Prostate gland (tissue), 2 donors: ENCODE measurements around the gene ZGPAT. TPM values are rescaled to one million over a fixed set of nuclear protein-coding genes. Genes with fewer than 3 reads are reported as not detected.

Experiments used
- DNase-seq: peaks from one replicate; pipeline ENCODE4 v3.0.0-alpha.2; 2019; ENCODE audit warnings: low spot score
- H3K27ac ChIP-seq, 2 donors: fragments of 200-600 bp; sonication (generic); 2 replicates each; pipeline ENCODE4 v1.5.1; 2017 to 2019
- H3K27me3 ChIP-seq: fragments of 200-600 bp; sonication (generic); replicated peaks from 2 replicates; pipeline ENCODE4 v1.5.1; 2019; ENCODE audit not compliant: insufficient read depth
- H3K36me3 ChIP-seq, 2 donors: fragments of 200-600 bp; sonication (generic); 1 replicate in 1 of 2; 2 replicates in 1 of 2; pipeline versions ENCODE4 v1.5.1 to v1.8.1; 2017 to 2019
- H3K4me1 ChIP-seq: fragments of 200-600 bp; sonication (generic); replicated peaks from 2 replicates; pipeline ENCODE4 v1.5.1; 2019
- H3K4me3 ChIP-seq, 2 donors: fragments of 200-600 bp; sonication (generic); 2 replicates each; pipeline ENCODE4 v1.5.1; 2017 to 2019
- H3K9me3 ChIP-seq: fragments of 200-600 bp; sonication (generic); 2 replicates; pipeline ENCODE4 v1.5.1; 2017
- CTCF ChIP-seq, 4 experiments: fragments of 200-600 bp in 2 of 4; fragments of 450-650 bp in 2 of 4; sonication (generic) in 2 of 4; IDR thresholded peaks; 1 replicate in 3 of 4; 2 replicates in 1 of 4; pipeline ENCODE4 v1.5.1; 2016 to 2019; ENCODE audit warnings: antibody characterized with exemption in 4 of 4, mild to moderate bottlenecking in 2 of 4, moderate library complexity in 2 of 4
- POLR2A ChIP-seq: fragments of 450-650 bp; IDR thresholded peaks from one replicate; pipeline ENCODE4 v1.6.1; 2016; ENCODE audit warnings: antibody characterized with exemption, mild to moderate bottlenecking
- POLR2AphosphoS5 ChIP-seq: sonication (generic); formaldehyde crosslinking; IDR thresholded peaks from one replicate; pipeline ENCODE4 v1.6.1; 2017; ENCODE audit warnings: antibody characterized with exemption
- WGBS: methylation state at CpG from one replicate; pipeline ENCODE4 v1.1.5; 2018; 5-methylcytosine and 5-hydroxymethylcytosine counted together
- intact Hi-C: fragments of 100-400 bp; cut with DNase I; formaldehyde crosslinking; loops from one replicate; pipeline ENCODE4 v1.14.2; 2022
- total RNA-seq, 2 donors: library from RNA; depleted of rRNA; stranded (reverse); fragments of >200 nt; gene quantifications; one replicate each; pipeline ENCODE4 v1.1.0, GENCODE V29; 2016

Gene ZGPAT
- total RNA-seq, 2 donors from 2014 or later, result 29.3 to 55.5 TPM

- Histone ChIP-seq H3K27ac (peak overlapping the region in 1 of 2 donors; percentile 36), H3K4me1 (no peaks in the 10 kb centered on the region), H3K27me3 (no peaks in the 10 kb centered on the region), H3K9me3 (no peaks in the 10 kb centered on the region), H3K4me3 (no peak overlapping the region), H3K36me3 (no peaks in the 10 kb centered on the region)
- TF ChIP-seq POLR2AphosphoS5, result no peak
- TF ChIP-seq CTCF (IDR thresholded peaks at IDR 0.05), result no peak
- TF ChIP-seq POLR2A, result no peak
- DNase-seq, result no peak
- intact Hi-C loops, result no loop called here
- 82% methylated on average over 24 of the region's 24 CpGs for WGBS
These were observed 21.7 kb upstream of the ZGPAT start for GRCh38 chr20:63686094-63686491.

- Histone ChIP-seq H3K4me3 (no peak overlapping the region), H3K4me1 (no peaks in the 10 kb centered on the region)
- DNase-seq, result no peak
These were observed 21.1 kb upstream of the ZGPAT start for GRCh38 chr20:63686492-63687321.

GRCh38 chr20:63687419-63688178 is 20.2 kb upstream of the ZGPAT start:
- no peaks in the 10 kb centered on the region for H3K9me3 ChIP-seq

More at GRCh38 chr20:63686492-63687321, 21.1 kb upstream of the ZGPAT start:
- 58% methylated on average over 45 of the region's 45 CpGs for WGBS
- Histone ChIP-seq H3K27ac (peak overlapping the region in 1 of 2 donors; percentile 48), H3K9me3 (no peaks in the 10 kb centered on the region), H3K36me3 (no peaks in the 10 kb centered on the region), H3K27me3 (no peaks in the 10 kb centered on the region)
- TF ChIP-seq CTCF (IDR thresholded peaks at IDR 0.05) (no peak), POLR2A (no peak), POLR2AphosphoS5 (peak; percentile 23)
- intact Hi-C loops, result no loop called here

GRCh38 chr20:63688228-63689045 is 19.4 kb upstream of the ZGPAT start:
- 81% methylated on average over 29 of the region's 31 CpGs for WGBS
- intact Hi-C loops, result no loop called here
- H3K36me3 ChIP-seq, result no peaks in the 10 kb centered on the region
- no peak for DNase-seq
- H3K27ac ChIP-seq, result peak overlapping the region in 1 of 2 donors; percentile 48
- no peaks in the 10 kb centered on the region for H3K4me1 ChIP-seq
- no peaks in the 10 kb centered on the region for H3K9me3 ChIP-seq
- TF ChIP-seq POLR2AphosphoS5 (no peak), POLR2A (no peak), CTCF (IDR thresholded peaks at IDR 0.05) (no peak)
- H3K27me3 ChIP-seq, result no peaks in the 10 kb centered on the region
- no peak overlapping the region for H3K4me3 ChIP-seq

More at GRCh38 chr20:63687419-63688178, 20.2 kb upstream of the ZGPAT start:
- Histone ChIP-seq H3K27ac (peak overlapping the region in 1 of 2 donors; percentile 48), H3K27me3 (no peaks in the 10 kb centered on the region), H3K4me1 (no peaks in the 10 kb centered on the region), H3K4me3 (no peak overlapping the region), H3K36me3 (no peaks in the 10 kb centered on the region)
- intact Hi-C loops, result no loop called here
- 87% methylated on average over 29 of the region's 29 CpGs for WGBS
- no peak for DNase-seq
- TF ChIP-seq CTCF (IDR thresholded peaks at IDR 0.05) (no peak), POLR2A (no peak), POLR2AphosphoS5 (no peak)
